Measurements from ENCODE around the gene YPEL3. TPM values are rescaled to one million over a fixed set of nuclear protein-coding genes. Genes with fewer than 3 reads are reported as not detected.

YPEL3 gene
- total and polyA plus RNA-seq, 2 donors = 32.6 to 231 TPM

- DNase-seq (ENCODE audit: low read depth in 6 of 9, low spot score in 9 of 9) = peak in 4 of 9 donors; percentile 52 to 70 (median 59)
- Histone ChIP-seq H3K9me3 (ENCODE audit: control insufficient read depth in 2 of 2, insufficient read depth in 1 of 2, low read length in 1 of 2) (no peaks in the 10 kb centered on the region), H3K4me3 (ENCODE audit: low read length in 2 of 2) (no peak overlapping the region), H3K27me3 (ENCODE audit: control insufficient read depth in 2 of 2, insufficient read depth in 1 of 2, low read length in 1 of 2) (no peaks in the 10 kb centered on the region), H3K27ac (ENCODE audit: low read depth in 1 of 2, low read length in 1 of 2) (no peak overlapping the region), H3K36me3 (ENCODE audit: control insufficient read depth in 2 of 2, insufficient read depth in 2 of 2, low read length in 1 of 2) (peaks cover 48 to 65% of the 10 kb centered on the region in 2 donors), H3K4me1 (ENCODE audit: control insufficient read depth in 2 of 2, insufficient read depth in 2 of 2, low read length in 2 of 2) (peaks cover 11 to 27% of the 10 kb centered on the region in 2 donors)
- 94% methylated on average over 17 of the region's 17 CpGs for WGBS
Measured at GRCh38 chr16:30068750-30069610, 27.0 kb downstream of the YPEL3 start.

- Histone ChIP-seq H3K4me3 (ENCODE audit: low read length in 2 of 2) (no peak overlapping the region), H3K36me3 (ENCODE audit: control insufficient read depth in 2 of 2, insufficient read depth in 2 of 2, low read length in 1 of 2) (peaks cover 48 to 65% of the 10 kb centered on the region in 2 donors), H3K4me1 (ENCODE audit: control insufficient read depth in 2 of 2, insufficient read depth in 2 of 2, low read length in 2 of 2) (peaks cover 17 to 34% of the 10 kb centered on the region in 2 donors), H3K27ac (ENCODE audit: low read depth in 1 of 2, low read length in 1 of 2) (no peak overlapping the region), H3K27me3 (ENCODE audit: control insufficient read depth in 2 of 2, insufficient read depth in 1 of 2, low read length in 1 of 2) (no peaks in the 10 kb centered on the region), H3K9me3 (ENCODE audit: control insufficient read depth in 2 of 2, insufficient read depth in 1 of 2, low read length in 1 of 2) (no peaks in the 10 kb centered on the region)
- 97% methylated on average over 9 of the region's 9 CpGs for WGBS
- no peak for DNase-seq (ENCODE audit: low read depth in 6 of 9, low spot score in 9 of 9)
Measured at GRCh38 chr16:30068333-30068732, 27.7 kb downstream of the YPEL3 start.

- no peak overlapping the region for H3K4me3 ChIP-seq (ENCODE audit: low read length in 2 of 2)
- no peak overlapping the region for H3K27ac ChIP-seq (ENCODE audit: low read depth in 1 of 2, low read length in 1 of 2)
- H3K27me3 ChIP-seq (ENCODE audit: control insufficient read depth in 2 of 2, insufficient read depth in 1 of 2, low read length in 1 of 2) = no peaks in the 10 kb centered on the region
- H3K4me1 ChIP-seq (ENCODE audit: control insufficient read depth in 2 of 2, insufficient read depth in 2 of 2, low read length in 2 of 2) = peaks cover 19 to 35% of the 10 kb centered on the region in 2 donors
- H3K36me3 ChIP-seq (ENCODE audit: control insufficient read depth in 2 of 2, insufficient read depth in 2 of 2, low read length in 1 of 2) = peaks cover 48 to 58% of the 10 kb centered on the region in 2 donors
- no peak for DNase-seq (ENCODE audit: low read depth in 6 of 9, low spot score in 9 of 9)
- no peaks in the 10 kb centered on the region for H3K9me3 ChIP-seq (ENCODE audit: control insufficient read depth in 2 of 2, insufficient read depth in 1 of 2, low read length in 1 of 2)
- 96% methylated on average over 6 of the region's 6 CpGs for WGBS
Measured at GRCh38 chr16:30067584-30067916, 28.5 kb downstream of the YPEL3 start.

GRCh38 chr16:30066761-30067583 lies 29.0 kb downstream of the YPEL3 start:
- H3K4me1 ChIP-seq (ENCODE audit: control insufficient read depth in 2 of 2, insufficient read depth in 2 of 2, low read length in 2 of 2) = peaks cover 19 to 35% of the 10 kb centered on the region in 2 donors

GRCh38 chr16:30065943-30066760 lies 29.9 kb downstream of the YPEL3 start:
- peak overlapping the region; percentile 76 to 89 for H3K4me3 ChIP-seq (ENCODE audit: low read length in 2 of 2)
- peak overlapping the region; percentile 97 to 99 for H3K27ac ChIP-seq (ENCODE audit: low read depth in 1 of 2, low read length in 1 of 2)
- no peaks in the 10 kb centered on the region for H3K9me3 ChIP-seq (ENCODE audit: control insufficient read depth in 2 of 2, insufficient read depth in 1 of 2, low read length in 1 of 2)
- peak in 1 of 9 donors; percentile 52 for DNase-seq (ENCODE audit: low read depth in 6 of 9, low spot score in 9 of 9)
- H3K4me1 ChIP-seq (ENCODE audit: control insufficient read depth in 2 of 2, insufficient read depth in 2 of 2, low read length in 2 of 2) = peaks cover 19 to 35% of the 10 kb centered on the region in 2 donors
- H3K27me3 ChIP-seq (ENCODE audit: control insufficient read depth in 2 of 2, insufficient read depth in 1 of 2, low read length in 1 of 2) = no peaks in the 10 kb centered on the region
- H3K36me3 ChIP-seq (ENCODE audit: control insufficient read depth in 2 of 2, insufficient read depth in 2 of 2, low read length in 1 of 2) = peaks cover 41 to 44% of the 10 kb centered on the region in 2 donors
- WGBS = 4% methylated on average over 44 of the region's 44 CpGs

More at GRCh38 chr16:30066761-30067583, 29.0 kb downstream of the YPEL3 start:
- peak overlapping the region; percentile 76 to 89 for H3K4me3 ChIP-seq (ENCODE audit: low read length in 2 of 2)
- 82% methylated on average over 21 of the region's 21 CpGs for WGBS
- H3K36me3 ChIP-seq (ENCODE audit: control insufficient read depth in 2 of 2, insufficient read depth in 2 of 2, low read length in 1 of 2) = peaks cover 48 to 52% of the 10 kb centered on the region in 2 donors
- no peaks in the 10 kb centered on the region for H3K27me3 ChIP-seq (ENCODE audit: control insufficient read depth in 2 of 2, insufficient read depth in 1 of 2, low read length in 1 of 2)
- no peaks in the 10 kb centered on the region for H3K9me3 ChIP-seq (ENCODE audit: control insufficient read depth in 2 of 2, insufficient read depth in 1 of 2, low read length in 1 of 2)
- H3K27ac ChIP-seq (ENCODE audit: low read depth in 1 of 2, low read length in 1 of 2) = peak overlapping the region in 1 of 2 donors; percentile 99
- DNase-seq (ENCODE audit: low read depth in 6 of 9, low spot score in 9 of 9) = no peak

GRCh38 chr16:30065102-30065942 lies 30.7 kb downstream of the YPEL3 start, which contains the start of gene ALDOA:
TSS of gene ALDOA (plus strand) at chr16:30065760. CDS start at chr16:30066898, 1,138 bp downstream.
- H3K4me3 ChIP-seq (ENCODE audit: low read length in 2 of 2) = peak within 1 kb of the TSS; percentile 76 to 89
- no peaks in the 10 kb centered on the region for H3K9me3 ChIP-seq (ENCODE audit: control insufficient read depth in 2 of 2, insufficient read depth in 1 of 2, low read length in 1 of 2)
- peaks cover 19 to 38% of the 10 kb centered on the region in 2 donors for H3K4me1 ChIP-seq (ENCODE audit: control insufficient read depth in 2 of 2, insufficient read depth in 2 of 2, low read length in 2 of 2)
- H3K27me3 ChIP-seq (ENCODE audit: control insufficient read depth in 2 of 2, insufficient read depth in 1 of 2, low read length in 1 of 2) = no peaks in the 10 kb centered on the region
- H3K27ac ChIP-seq (ENCODE audit: low read depth in 1 of 2, low read length in 1 of 2) = peak within 1 kb of the TSS; percentile 97 to 99
- peaks cover 32 to 35% of the 10 kb centered on the region in 2 donors for H3K36me3 ChIP-seq (ENCODE audit: control insufficient read depth in 2 of 2, insufficient read depth in 2 of 2, low read length in 1 of 2)
- under 1% methylated on average over 99 of the region's 99 CpGs for WGBS
- DNase-seq (ENCODE audit: low read depth in 6 of 9, low spot score in 9 of 9) = peak; percentile 75 to 97 (median 92)

- peak in 1 of 9 donors; percentile 20 for DNase-seq (ENCODE audit: low read depth in 6 of 9, low spot score in 9 of 9)
- H3K9me3 ChIP-seq (ENCODE audit: control insufficient read depth in 2 of 2, insufficient read depth in 1 of 2, low read length in 1 of 2) = no peaks in the 10 kb centered on the region
- peaks cover 19 to 37% of the 10 kb centered on the region in 2 donors for H3K4me1 ChIP-seq (ENCODE audit: control insufficient read depth in 2 of 2, insufficient read depth in 2 of 2, low read length in 2 of 2)
- under 1% methylated on average over 25 of the region's 25 CpGs for WGBS
- peaks cover 26 to 29% of the 10 kb centered on the region in 2 donors for H3K36me3 ChIP-seq (ENCODE audit: control insufficient read depth in 2 of 2, insufficient read depth in 2 of 2, low read length in 1 of 2)
- H3K4me3 ChIP-seq (ENCODE audit: low read length in 2 of 2) = peak overlapping the region; percentile 76 to 89
- H3K27me3 ChIP-seq (ENCODE audit: control insufficient read depth in 2 of 2, insufficient read depth in 1 of 2, low read length in 1 of 2) = no peaks in the 10 kb centered on the region
- H3K27ac ChIP-seq (ENCODE audit: low read depth in 1 of 2, low read length in 1 of 2) = peak overlapping the region; percentile 97 to 99
Measured at GRCh38 chr16:30064729-30065101, 31.3 kb downstream of the YPEL3 start.

All from thymus (tissue), 11 donors.